SK-N-SH treated with all-trans-retinoic acid at 6 μM for 48 hours (cell line): ENCODE results near the gene C12orf57.

ENCODE experiments used
- ARNTL ChIP-seq: fragments of 450-650 bp; formaldehyde crosslinking; IDR thresholded peaks from 2 replicates; pipeline ENCODE4 v1.5.0; 2020; ENCODE audit warnings: low read depth, mild to moderate bottlenecking, moderate library complexity, borderline replicate concordance
- CREB5 ChIP-seq: fragments of 250-450 bp; sonication (Bioruptor Pico); IDR thresholded peaks from 2 replicates; pipeline ENCODE4 v1.5.1; 2020; ENCODE audit warnings: low read depth, mild to moderate bottlenecking, moderate library complexity
- PATZ1 ChIP-seq: fragments of 250-450 bp; sonication (Bioruptor Pico); IDR thresholded peaks from 2 replicates; pipeline ENCODE4 v1.8.0; 2020; ENCODE audit warnings: mild to moderate bottlenecking, moderate library complexity, borderline replicate concordance
- RARB ChIP-seq: fragments of 250-450 bp; sonication (Bioruptor Pico); IDR thresholded peaks from 2 replicates; pipeline ENCODE4 v1.8.0; 2021; ENCODE audit warnings: mild to moderate bottlenecking, moderate library complexity
- ZFP3 ChIP-seq: fragments of 250-450 bp; sonication (Bioruptor Pico); IDR thresholded peaks from 2 replicates; pipeline ENCODE4 v1.5.0; 2020; ENCODE audit warnings: mild to moderate bottlenecking, moderate library complexity
- ZNF8 ChIP-seq: fragments of 450-650 bp; formaldehyde crosslinking; IDR thresholded peaks from 2 replicates; pipeline ENCODE4 v1.5.0; 2020; ENCODE audit warnings: mild to moderate bottlenecking, moderate library complexity
- TF ChIP-seq, protein P1 (sequence below): fragments of 250-450 bp; sonication (Bioruptor Pico); IDR thresholded peaks from 2 replicates; pipeline ENCODE4 v1.5.1; 2021; ENCODE audit warnings: mild to moderate bottlenecking, moderate library complexity

DNA sequence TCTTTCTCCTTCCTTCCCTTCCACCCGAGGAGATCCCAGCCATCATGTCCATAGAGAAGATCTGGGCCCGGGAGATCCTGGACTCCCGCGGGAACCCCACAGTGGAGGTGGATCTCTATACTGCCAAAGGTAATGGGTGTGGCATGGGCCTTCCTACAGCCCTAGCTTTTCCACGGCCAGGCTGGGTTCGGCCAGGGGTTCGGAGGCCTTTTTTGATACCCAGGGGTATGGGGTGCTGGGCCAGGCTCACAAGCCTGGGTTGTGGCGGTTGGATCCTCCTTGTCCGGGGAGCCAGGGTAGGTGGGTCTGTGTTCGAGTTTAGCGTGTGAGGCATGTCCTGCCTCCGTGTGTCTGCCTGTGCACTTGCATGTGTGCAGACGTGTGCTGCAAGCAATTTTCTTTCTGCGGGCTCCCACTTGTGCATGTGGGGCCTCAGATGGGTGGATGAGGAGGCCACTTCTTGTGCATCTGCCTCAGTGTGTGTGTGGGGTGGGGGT is 28.0 kb upstream of the C12orf57 start:
- TF ChIP-seq ZFP3 (no peak), RARB (CRISPR knock-in tag) (no peak), PATZ1 (CRISPR knock-in tag) (no peak), ARNTL (no peak), ZNF8 (CRISPR knock-in tag) (no peak), CREB5 (no peak)
- TF ChIP-seq, protein P1, sequence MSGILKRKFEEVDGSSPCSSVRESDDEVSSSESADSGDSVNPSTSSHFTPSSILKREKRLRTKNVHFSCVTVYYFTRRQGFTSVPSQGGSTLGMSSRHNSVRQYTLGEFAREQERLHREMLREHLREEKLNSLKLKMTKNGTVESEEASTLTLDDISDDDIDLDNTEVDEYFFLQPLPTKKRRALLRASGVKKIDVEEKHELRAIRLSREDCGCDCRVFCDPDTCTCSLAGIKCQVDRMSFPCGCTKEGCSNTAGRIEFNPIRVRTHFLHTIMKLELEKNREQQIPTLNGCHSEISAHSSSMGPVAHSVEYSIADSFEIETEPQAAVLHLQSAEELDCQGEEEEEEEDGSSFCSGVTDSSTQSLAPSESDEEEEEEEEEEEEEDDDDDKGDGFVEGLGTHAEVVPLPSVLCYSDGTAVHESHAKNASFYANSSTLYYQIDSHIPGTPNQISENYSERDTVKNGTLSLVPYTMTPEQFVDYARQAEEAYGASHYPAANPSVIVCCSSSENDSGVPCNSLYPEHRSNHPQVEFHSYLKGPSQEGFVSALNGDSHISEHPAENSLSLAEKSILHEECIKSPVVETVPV, result no peak
